Esophagus muscularis mucosa (tissue), 4 donors: Measurements from ENCODE around the gene FMN1. TPM values are rescaled to one million over a fixed set of nuclear protein-coding genes. Genes with fewer than 3 reads are reported as not detected.

Experiments
- DNase-seq: peaks from one replicate; pipeline ENCODE4 v3.0.0-alpha.2; 2017; ENCODE audit errors: extremely low spot score
- H3K27ac ChIP-seq, 4 donors: fragments of 200-600 bp; sonication (generic); replicated peaks in 1 of 4; 1 replicate in 3 of 4; 2 replicates in 1 of 4; pipeline ENCODE4 v1.5.1; 2016 to 2019; ENCODE audit warnings: mild to moderate bottlenecking in 1 of 4
- H3K27me3 ChIP-seq, 4 donors: fragments of 200-600 bp; sonication (generic); one replicate each; pipeline versions ENCODE4 v1.5.1 to v1.6.0; 2016 to 2019
- H3K36me3 ChIP-seq, 4 donors: fragments of 200-600 bp; sonication (generic); one replicate each; pipeline ENCODE4 v1.5.1; 2016 to 2019
- H3K4me1 ChIP-seq, 4 donors: fragments of 200-600 bp; sonication (generic); one replicate each; pipeline ENCODE4 v1.5.1; 2016 to 2019
- H3K4me3 ChIP-seq, 4 donors: fragments of 200-600 bp; sonication (generic); 1 replicate in 2 of 4; 2 replicates in 2 of 4; pipeline ENCODE4 v1.5.1; 2016 to 2019; ENCODE audit warnings: mild to moderate bottlenecking in 4 of 4, moderate library complexity in 1 of 4
- H3K9me3 ChIP-seq, 4 donors: fragments of 200-600 bp; sonication (generic); 1 replicate in 3 of 4; 2 replicates in 1 of 4; pipeline ENCODE4 v1.5.1; 2016 to 2019
- EP300 ChIP-seq: sonication (generic); formaldehyde crosslinking; IDR thresholded peaks from one replicate; pipeline ENCODE4 v1.6.1; 2017; ENCODE audit warnings: antibody characterized with exemption
- POLR2A ChIP-seq: fragments of 450-650 bp; IDR thresholded peaks from one replicate; pipeline ENCODE4 v1.6.1; 2017; ENCODE audit warnings: antibody characterized with exemption, moderate library complexity, mild to moderate bottlenecking, low read depth
- POLR2AphosphoS5 ChIP-seq, 2 donors: sonication (generic); formaldehyde crosslinking; IDR thresholded peaks; one replicate each; pipeline ENCODE4 v1.6.1; 2017; ENCODE audit warnings: antibody characterized with exemption in 2 of 2
- WGBS: methylation state at CpG from one replicate; pipeline ENCODE4 v1.1.5; 2018; 5-methylcytosine and 5-hydroxymethylcytosine counted together
- intact Hi-C: fragments of 100-400 bp; cut with DNase I; formaldehyde crosslinking; loops from one replicate; pipeline ENCODE4 v1.15.1; 2023
- total RNA-seq, 4 donors: library from RNA; depleted of rRNA; stranded (reverse); fragments of >200 nt; gene quantifications; one replicate each; pipeline versions ENCODE4 v1.1.0 to v1.2.1, GENCODE V29; 2016
- TF ChIP-seq, protein P1 (sequence below), 3 experiments: fragments of 200-600 bp in 2 of 3; fragments of 450-650 bp in 1 of 3; sonication (generic) in 2 of 3; IDR thresholded peaks; one replicate each; pipeline ENCODE4 v1.5.1; 2017 to 2019; ENCODE audit warnings: antibody characterized with exemption in 3 of 3, mild to moderate bottlenecking in 2 of 3, moderate library complexity in 1 of 3

The FMN1 gene
- total RNA-seq, 4 donors from 2014 or later: 4.8 to 12.5 (median 8.6) TPM

- Histone ChIP-seq H3K4me1 (peaks cover 0 to 22% (median 16%) of the 10 kb centered on the region in 4 donors), H3K9me3 (no peaks in the 10 kb centered on the region), H3K36me3 (no peaks in the 10 kb centered on the region), H3K27ac (no peak overlapping the region), H3K4me3 (no peak overlapping the region), H3K27me3 (no peaks in the 10 kb centered on the region)
- TF ChIP-seq POLR2AphosphoS5 (IDR thresholded peaks at IDR 0.05) (no peak), EP300 (no peak), POLR2A (no peak)
- TF ChIP-seq, protein P1, sequence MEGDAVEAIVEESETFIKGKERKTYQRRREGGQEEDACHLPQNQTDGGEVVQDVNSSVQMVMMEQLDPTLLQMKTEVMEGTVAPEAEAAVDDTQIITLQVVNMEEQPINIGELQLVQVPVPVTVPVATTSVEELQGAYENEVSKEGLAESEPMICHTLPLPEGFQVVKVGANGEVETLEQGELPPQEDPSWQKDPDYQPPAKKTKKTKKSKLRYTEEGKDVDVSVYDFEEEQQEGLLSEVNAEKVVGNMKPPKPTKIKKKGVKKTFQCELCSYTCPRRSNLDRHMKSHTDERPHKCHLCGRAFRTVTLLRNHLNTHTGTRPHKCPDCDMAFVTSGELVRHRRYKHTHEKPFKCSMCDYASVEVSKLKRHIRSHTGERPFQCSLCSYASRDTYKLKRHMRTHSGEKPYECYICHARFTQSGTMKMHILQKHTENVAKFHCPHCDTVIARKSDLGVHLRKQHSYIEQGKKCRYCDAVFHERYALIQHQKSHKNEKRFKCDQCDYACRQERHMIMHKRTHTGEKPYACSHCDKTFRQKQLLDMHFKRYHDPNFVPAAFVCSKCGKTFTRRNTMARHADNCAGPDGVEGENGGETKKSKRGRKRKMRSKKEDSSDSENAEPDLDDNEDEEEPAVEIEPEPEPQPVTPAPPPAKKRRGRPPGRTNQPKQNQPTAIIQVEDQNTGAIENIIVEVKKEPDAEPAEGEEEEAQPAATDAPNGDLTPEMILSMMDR (IDR thresholded peaks at IDR 0.05): no peak
- DNase-seq: no peak
- intact Hi-C loops: loop anchor here (1.0 to 10.0 kb wide), 2 partner anchors 10 to 93 kb away; no protein-coding TSS in a partner anchor
Observed at GRCh38 chr15:32817577-32817976, 376.9 kb downstream of the FMN1 start.

DNA sequence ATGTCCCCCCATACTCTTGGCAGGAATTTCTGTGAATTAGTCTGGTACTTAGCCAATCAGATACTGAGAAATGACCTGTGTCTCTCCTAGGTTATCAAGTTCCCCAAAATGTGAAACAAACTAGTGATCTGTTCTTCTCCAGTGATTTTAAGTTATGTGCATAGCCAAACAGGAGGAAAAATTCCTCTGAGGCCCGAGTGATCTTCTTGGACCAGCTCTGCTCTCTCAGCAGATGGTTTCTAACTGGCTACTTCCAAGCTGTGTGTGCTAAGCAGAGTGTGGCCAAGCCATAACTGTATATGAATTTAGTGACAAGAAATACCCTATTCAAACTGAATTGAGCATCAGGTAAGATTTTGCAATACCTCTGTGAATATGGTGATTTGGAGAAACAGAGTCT is 387.2 kb downstream of the FMN1 start:
- Histone ChIP-seq H3K27me3 (no peaks in the 10 kb centered on the region), H3K36me3 (no peaks in the 10 kb centered on the region), H3K9me3 (peaks cover 0 to 7% (median 0%) of the 10 kb centered on the region in 4 donors), H3K4me1 (no peaks in the 10 kb centered on the region), H3K4me3 (no peak overlapping the region), H3K27ac (no peak overlapping the region)
- intact Hi-C loops: no loop called here
- 67% methylated on average over 1 of the region's 1 CpG for WGBS
- no peak for DNase-seq
- TF ChIP-seq, protein P1 (IDR thresholded peaks at IDR 0.05): no peak
- TF ChIP-seq POLR2AphosphoS5 (IDR thresholded peaks at IDR 0.05): no peak
- no peak for TF ChIP-seq EP300
- no peak for TF ChIP-seq POLR2A

DNA sequence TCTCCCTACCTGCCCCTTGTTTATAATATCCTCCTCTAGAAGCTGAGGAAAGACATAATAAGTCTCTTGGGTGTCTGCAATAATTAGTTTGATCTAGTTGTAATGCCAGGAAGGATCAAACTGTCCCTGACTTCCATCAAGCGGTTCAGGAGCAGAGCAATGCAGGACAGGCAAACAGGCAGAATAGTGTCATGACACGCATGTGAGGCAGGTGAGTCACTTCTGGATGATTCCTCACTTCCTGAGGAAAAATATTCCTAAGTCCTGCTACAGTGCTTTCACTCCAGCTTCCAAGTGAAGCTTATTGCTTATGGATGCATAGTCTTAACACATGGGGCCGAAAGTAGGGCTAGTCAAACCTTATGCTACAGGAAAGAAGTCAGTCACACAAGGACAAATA is 390.9 kb downstream of the FMN1 start:
- no peak overlapping the region for H3K27ac ChIP-seq
- TF ChIP-seq EP300 (no peak), POLR2AphosphoS5 (IDR thresholded peaks at IDR 0.05) (no peak), POLR2A (no peak)
- TF ChIP-seq, protein P1 (IDR thresholded peaks at IDR 0.05): no peak
- H3K9me3 ChIP-seq: peaks cover 0 to 7% (median 0%) of the 10 kb centered on the region in 4 donors
- no peaks in the 10 kb centered on the region for H3K27me3 ChIP-seq
- no peak for DNase-seq
- H3K4me1 ChIP-seq: no peaks in the 10 kb centered on the region
- intact Hi-C loops: no loop called here
- 100% methylated on average over 3 of the region's 3 CpGs for WGBS
- H3K4me3 ChIP-seq: no peak overlapping the region
- no peaks in the 10 kb centered on the region for H3K36me3 ChIP-seq

DNA sequence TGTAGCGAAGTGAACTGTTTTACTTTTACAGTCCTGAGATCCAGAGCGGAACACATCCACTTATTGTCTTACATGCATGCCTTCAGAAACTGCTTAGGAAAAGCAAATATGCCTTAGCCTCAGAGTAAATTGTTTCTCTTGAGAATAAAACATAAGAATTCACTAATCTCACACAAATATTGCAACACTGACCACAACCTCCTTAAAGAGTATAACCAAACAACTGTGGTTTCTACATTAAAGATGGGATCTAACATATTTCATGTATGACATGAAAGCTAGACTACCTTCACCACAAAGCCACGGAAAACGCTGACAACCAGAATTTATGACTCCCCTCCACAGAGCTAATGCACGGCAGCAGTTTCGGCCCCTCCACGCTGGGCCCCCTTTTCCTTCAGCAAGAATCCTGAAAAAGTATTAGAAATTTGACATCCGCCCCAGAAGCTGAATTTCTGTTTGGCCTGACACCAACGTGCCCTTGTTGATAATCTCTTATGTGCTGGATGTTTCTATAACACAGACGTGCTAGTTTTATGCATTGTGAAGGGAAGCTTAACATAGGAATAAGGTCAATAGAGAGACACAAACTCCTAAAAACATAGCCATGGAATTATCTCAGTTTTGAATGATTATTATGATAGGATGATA is 392.1 kb downstream of the FMN1 start:
- Histone ChIP-seq H3K27me3 (no peaks in the 10 kb centered on the region), H3K9me3 (peaks cover 0 to 7% (median 0%) of the 10 kb centered on the region in 4 donors), H3K4me1 (peaks cover 0 to under 1% (median under 1%) of the 10 kb centered on the region in 4 donors), H3K4me3 (no peak overlapping the region), H3K27ac (no peak overlapping the region), H3K36me3 (no peaks in the 10 kb centered on the region)
- intact Hi-C loops: no loop called here
- TF ChIP-seq POLR2A (no peak), POLR2AphosphoS5 (IDR thresholded peaks at IDR 0.05) (no peak), EP300 (no peak)
- TF ChIP-seq, protein P1 (IDR thresholded peaks at IDR 0.05): no peak
- WGBS: 55% methylated on average over 10 of the region's 10 CpGs
- no peak for DNase-seq
